Measurements from ENCODE around the gene BTD. TPM values are rescaled to one million over a fixed set of nuclear protein-coding genes. Genes with fewer than 3 reads are reported as not detected.
A peak's percentile ranks its signal among the peaks of the same experiment; 100 is the strongest.

BTD gene
- total and polyA plus RNA-seq, 10 of the 15 experiments (the other 5 are each of a cell fraction or from before 2014, with no cell fraction given) = 3.4 to 10.3 (median 5.0) TPM

- TF ChIP-seq ATF2 (IDR thresholded peaks at IDR 0.05; ENCODE audit: low read length) (peak; percentile 82), ETV6 (conservative IDR thresholded peaks at IDR 0.05 in 1 of 2, IDR thresholded peaks at IDR 0.05 in 1 of 2; ENCODE audit: borderline replicate concordance in 1 of 2, low read depth in 1 of 2) (peak in 1 of 2 experiments; percentile 82; a peak in 1 of 4 replicates), BHLHE40 (IDR thresholded peaks at IDR 0.05; ENCODE audit: borderline replicate concordance in 1 of 2, low read depth in 2 of 2, low read length in 1 of 2) (no peak), NR2C1 (IDR thresholded peaks at IDR 0.05) (no peak), POLR2AphosphoS5 (IDR thresholded peaks at IDR 0.05; ENCODE audit: low read length) (no peak), SMARCA5 (IDR thresholded peaks at IDR 0.05) (no peak), TAF1 (IDR thresholded peaks at IDR 0.05; ENCODE audit: borderline replicate concordance, low read depth, low read length) (no peak), NR2F1 (conservative IDR thresholded peaks at IDR 0.05) (no peak; the same call in 1 of the 2 replicates), PKNOX1 (IDR thresholded peaks at IDR 0.05) (no peak), RUNX3 (IDR thresholded peaks at IDR 0.05; ENCODE audit: low read length) (peak; percentile 86), SUZ12 (IDR thresholded peaks at IDR 0.05; ENCODE audit: unreplicated experiment) (no peak), GABPA (IDR thresholded peaks at IDR 0.05; ENCODE audit: low read depth) (no peak), POLR2AphosphoS2 (IDR thresholded peaks at IDR 0.05; ENCODE audit: low read depth, low read length) (no peak), USF1 (IDR thresholded peaks at IDR 0.05; ENCODE audit: borderline replicate concordance, extremely low read length, insufficient read depth, low read depth, low read length) (no peak), IRF4 (IDR thresholded peaks at IDR 0.05; ENCODE audit: low read depth, low read length) (peak; percentile 72; the same call in 1 of the 2 replicates), IRF5 (IDR thresholded peaks at IDR 0.05; ENCODE audit: borderline replicate concordance) (no peak), CREB1 (IDR thresholded peaks at IDR 0.05; ENCODE audit: low read depth) (no peak; the same call in 1 of the 2 replicates), CBX3 (IDR thresholded peaks at IDR 0.05; ENCODE audit: borderline replicate concordance, low read depth) (no peak), BACH1 (IDR thresholded peaks at IDR 0.05; ENCODE audit: borderline replicate concordance) (peak; percentile 31; the same call in 1 of the 2 replicates), MEF2B (IDR thresholded peaks at IDR 0.05; ENCODE audit: partially characterized antibody, poor library complexity, severe bottlenecking) (peak; percentile 64), ELK1 (IDR thresholded peaks at IDR 0.05; ENCODE audit: low read depth, low read length) (no peak), FOXM1 (IDR thresholded peaks at IDR 0.05; ENCODE audit: low read depth, low read length) (peak; percentile 76; the same call in 1 of the 2 replicates), CEBPB (IDR thresholded peaks at IDR 0.05; ENCODE audit: borderline replicate concordance in 1 of 2, low read depth in 2 of 2, low read length in 2 of 2) (no peak), RAD21 (IDR thresholded peaks at IDR 0.05; ENCODE audit: insufficient read depth, low read depth, low read length) (no peak), ATF7 (IDR thresholded peaks at IDR 0.05; ENCODE audit: low read depth) (peak; percentile 57; the same call in 1 of the 2 replicates), POLR2A (IDR thresholded peaks at IDR 0.05; ENCODE audit: low read depth, low read length) (no peak), MXI1 (IDR thresholded peaks at IDR 0.05; ENCODE audit: low read depth, low read length) (no peak)
Measured at GRCh38 chr3:15638891-15639262, 37.3 kb downstream of the BTD start (continued).
